Measurements from ENCODE around the gene POU3F3. TPM values are rescaled to one million over a fixed set of nuclear protein-coding genes. Genes with fewer than 3 reads are reported as not detected.

Gene POU3F3
- total RNA-seq, 1 donor from 2014 or later = not detected

- ATAC-seq (ENCODE audit: low read depth) (no peak), DNase-seq (no peak)
- ChIA-PET POLR2A (no interaction called here), CTCF (interaction anchor here (1.2 to 1.6 kb wide), 3 partner anchors 9 to 126 kb away, joined by 3 to 7 read pairs (median 3); no protein-coding TSS in a partner anchor)
- intact Hi-C loops (cut with micrococcal nuclease) = loop anchor here (5.0 to 10.0 kb wide), 3 partner anchors 127 to 384 kb away; partner anchors contain the start of gene MRPS9
- H3K4me3 Mint-ChIP-seq = no peak overlapping the region
- TF ChIP-seq CTCF (IDR thresholded peaks at IDR 0.05) = no peak
- H3K9me3 Mint-ChIP-seq = no peaks in the 10 kb centered on the region
- peaks cover 79% of the 10 kb centered on the region for H3K27me3 Mint-ChIP-seq
- H3K36me3 Mint-ChIP-seq (ENCODE audit: low read depth) = peaks cover 1% of the 10 kb centered on the region
- peaks cover 28% of the 10 kb centered on the region for H3K4me1 Mint-ChIP-seq
- no peak overlapping the region for H3K27ac Mint-ChIP-seq
Measured at GRCh38 chr2:104850361-104851290, 3.3 kb upstream of the POU3F3 start.

DNA sequence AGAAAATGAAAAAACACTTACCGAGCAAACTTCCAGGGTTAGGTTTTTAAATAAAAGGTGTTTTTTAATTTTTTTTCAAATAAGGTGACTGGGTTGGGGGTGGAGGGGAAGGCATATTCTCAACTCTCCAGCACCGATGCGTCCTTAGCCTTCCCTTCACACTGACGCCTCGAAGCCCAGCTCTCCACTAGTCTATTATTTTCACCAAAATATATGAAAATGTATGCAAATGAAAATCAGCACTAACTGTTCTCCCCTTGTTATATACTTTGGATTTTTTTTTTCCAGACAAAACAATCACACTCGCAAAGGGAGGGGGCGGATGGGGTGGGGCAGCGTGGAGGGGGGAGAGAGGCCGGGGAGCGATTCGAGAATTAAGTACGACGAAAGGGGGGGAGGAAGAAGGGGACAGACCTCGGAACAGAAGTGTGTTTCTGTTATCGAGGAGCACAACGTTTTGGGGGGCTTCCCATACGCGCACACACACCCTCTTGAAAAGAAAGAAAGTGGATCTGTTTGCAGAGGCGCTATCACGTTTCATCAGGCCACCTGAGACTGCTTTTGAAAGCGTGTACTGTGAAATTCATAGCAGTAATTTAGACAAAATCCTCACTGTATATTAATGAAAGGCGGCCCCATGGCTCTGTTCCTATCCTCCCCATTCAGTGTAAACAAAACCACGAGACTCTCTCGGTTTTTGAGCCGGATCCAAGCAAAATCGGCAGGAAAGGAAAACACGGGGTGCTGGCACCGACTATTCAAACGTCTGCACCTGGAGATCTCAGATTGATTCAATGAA lies 2.4 kb upstream of the POU3F3 start:
- Mint-ChIP-seq H3K4me1 (peaks cover 31% of the 10 kb centered on the region), H3K27ac (no peak overlapping the region), H3K9me3 (no peaks in the 10 kb centered on the region), H3K4me3 (peak overlapping the region; percentile 85), H3K36me3 (ENCODE audit: low read depth) (peaks cover 1% of the 10 kb centered on the region), H3K27me3 (peaks cover 73% of the 10 kb centered on the region)
- POLR2A ChIA-PET = interaction anchor here (1.0 kb wide), 1 partner anchor 125 kb away, joined by 3 read pairs; no protein-coding TSS in a partner anchor
- CTCF ChIA-PET = no interaction called here
- DNase-seq (no peak), ATAC-seq (ENCODE audit: low read depth) (no peak)
- intact Hi-C loops (cut with micrococcal nuclease) = loop anchor here (2.0 to 10.0 kb wide), 4 partner anchors 21 to 383 kb away; partner anchors contain the start of gene MRPS9
- no peak for TF ChIP-seq CTCF (IDR thresholded peaks at IDR 0.05)

DNA sequence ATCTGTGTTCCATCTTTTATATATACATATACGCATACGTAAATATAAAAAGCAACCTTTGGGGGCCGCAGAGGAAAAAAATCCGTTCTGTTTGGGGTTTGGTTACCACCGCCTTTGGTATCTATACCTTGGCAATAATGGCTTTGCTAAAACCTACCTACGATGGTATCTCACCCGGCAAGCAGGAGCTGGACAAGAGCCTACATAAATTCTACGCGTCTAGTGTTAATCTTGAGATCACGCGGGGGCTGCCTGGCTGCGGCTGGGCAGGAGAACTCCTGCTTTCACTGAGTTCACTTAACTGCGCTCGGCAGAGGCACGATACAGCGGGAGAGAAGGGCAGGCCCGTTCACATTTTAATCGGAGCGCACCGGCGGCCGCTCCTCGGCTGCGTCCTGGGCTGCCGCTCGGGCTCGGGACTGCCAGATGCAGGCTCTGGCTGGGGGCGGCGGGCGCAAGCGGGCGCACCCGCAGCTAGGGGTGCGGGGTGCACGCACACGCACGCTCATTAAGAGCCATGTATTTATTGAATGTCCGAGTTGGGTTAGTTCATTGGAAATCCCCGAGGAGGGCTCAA lies 1.7 kb upstream of the POU3F3 start:
- Mint-ChIP-seq H3K36me3 (ENCODE audit: low read depth) (peaks cover 1% of the 10 kb centered on the region), H3K9me3 (no peaks in the 10 kb centered on the region), H3K4me3 (peak overlapping the region; percentile 85), H3K4me1 (peaks cover 35% of the 10 kb centered on the region), H3K27ac (peak overlapping the region; percentile 50), H3K27me3 (peaks cover 70% of the 10 kb centered on the region)
- intact Hi-C loops (cut with micrococcal nuclease) = loop anchor here (2.0 to 10.0 kb wide), 4 partner anchors 21 to 383 kb away; partner anchors contain the start of gene MRPS9
- CTCF ChIA-PET = no interaction called here
- POLR2A ChIA-PET = interaction anchor here (1.0 kb wide), 1 partner anchor 124 kb away, joined by 3 read pairs; no protein-coding TSS in a partner anchor
- DNase-seq (no peak), ATAC-seq (ENCODE audit: low read depth) (peak; percentile 32)
- TF ChIP-seq CTCF (IDR thresholded peaks at IDR 0.05) = no peak

- ATAC-seq (ENCODE audit: low read depth) (no peak), DNase-seq (no peak)
- ChIA-PET CTCF (no interaction called here), POLR2A (no interaction called here)
- TF ChIP-seq CTCF (IDR thresholded peaks at IDR 0.05) = no peak
- H3K36me3 Mint-ChIP-seq (ENCODE audit: low read depth) = peaks cover 1% of the 10 kb centered on the region
- intact Hi-C loops (cut with micrococcal nuclease) = loop anchor here (5.0 to 10.0 kb wide), 3 partner anchors 123 to 380 kb away; partner anchors contain the start of gene MRPS9
- peaks cover 40% of the 10 kb centered on the region for H3K4me1 Mint-ChIP-seq
- H3K27ac Mint-ChIP-seq = peak overlapping the region; percentile 48
- peaks cover 66% of the 10 kb centered on the region for H3K27me3 Mint-ChIP-seq
- H3K4me3 Mint-ChIP-seq = peak overlapping the region; percentile 82
- peaks cover 3% of the 10 kb centered on the region for H3K9me3 Mint-ChIP-seq
Measured at GRCh38 chr2:104854498-104855220, 744 bp downstream of the POU3F3 start.
